Esophagus squamous epithelium (tissue), 4 donors: ENCODE results near the gene TSPEAR.

Source experiments
- CTCF ChIP-seq, 6 experiments: fragments of 450-650 bp in 4 of 6; fragments of 200-600 bp in 2 of 6; sonication (generic) in 2 of 6; IDR thresholded peaks; one replicate each; pipeline ENCODE4 v1.5.1; 2016 to 2019; ENCODE audit warnings: antibody characterized with exemption in 6 of 6, mild to moderate bottlenecking in 4 of 6, moderate library complexity in 4 of 6
- POLR2A ChIP-seq, 4 donors: fragments of 450-650 bp; IDR thresholded peaks; one replicate each; pipeline ENCODE4 v1.6.1; 2017; ENCODE audit warnings: antibody characterized with exemption in 4 of 4, mild to moderate bottlenecking in 4 of 4, moderate library complexity in 3 of 4

- TF ChIP-seq CTCF (IDR thresholded peaks at IDR 0.05) (no peak), POLR2A (IDR thresholded peaks at IDR 0.05) (no peak)
Measured at GRCh38 chr21:44615911-44616590, 95.3 kb downstream of the TSPEAR start.
